DMS53 (cell line): Measurements from ENCODE around the gene CREB5.

Experiments used
- DNase-seq: peaks from one replicate; lab custom pipeline; 2025; lab: John Stamatoyannopoulos, UW

The CREB5 gene

GRCh38 chr7:28747854-28748253, 335.5 kb downstream of the CREB5 start:
- DNase-seq: no peak

DNA sequence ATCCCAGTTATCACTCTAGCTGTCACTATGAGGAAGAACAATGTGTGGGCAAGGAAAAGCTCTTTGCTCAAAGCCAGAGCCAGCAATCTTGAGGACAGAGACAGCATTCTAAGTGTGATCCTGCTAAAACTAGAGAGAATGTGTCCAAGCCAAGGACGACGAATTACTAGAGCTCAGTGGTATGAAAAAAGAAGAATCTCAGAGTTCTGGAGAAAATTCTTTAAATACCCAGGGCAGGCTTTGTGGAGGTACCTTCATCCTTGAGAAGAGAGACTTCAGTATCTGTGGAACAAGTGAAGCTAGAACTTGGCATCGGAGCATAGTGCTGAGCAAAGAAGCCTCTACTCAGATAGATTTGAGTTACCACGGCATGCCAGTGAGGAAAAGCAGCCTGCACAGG, 336.0 kb downstream of the CREB5 start:
- no peak for DNase-seq

- peak; percentile 35 for DNase-seq
These were observed 336.7 kb downstream of the CREB5 start for GRCh38 chr7:28748933-28749584.

DNA sequence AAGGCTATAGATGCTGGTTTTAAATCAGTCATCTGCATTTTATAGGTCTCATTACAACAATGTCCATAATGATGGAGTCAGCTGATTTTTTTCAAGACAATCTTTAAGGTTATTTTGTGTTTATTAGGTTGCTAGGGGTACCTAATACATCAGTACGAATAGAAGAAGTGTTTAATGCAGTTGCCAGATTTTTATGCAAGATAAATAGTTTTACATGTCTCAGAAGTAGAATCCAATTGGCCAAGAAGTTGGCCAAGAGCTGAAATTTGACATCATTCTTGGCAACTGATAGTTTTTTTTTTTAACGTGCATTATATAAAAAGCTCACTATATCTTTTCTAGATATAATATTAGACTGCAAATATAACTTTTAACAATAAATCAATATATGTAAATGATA, 337.3 kb downstream of the CREB5 start:
- no peak for DNase-seq

GRCh38 chr7:28750981-28751380, 338.7 kb downstream of the CREB5 start:
- DNase-seq: no peak

GRCh38 chr7:28753613-28754012, 341.3 kb downstream of the CREB5 start:
- no peak for DNase-seq

- peak; percentile 39 for DNase-seq
These were observed 341.7 kb downstream of the CREB5 start for GRCh38 chr7:28754027-28754426.

GRCh38 chr7:28754447-28754846, 342.1 kb downstream of the CREB5 start:
- no peak for DNase-seq

GRCh38 chr7:28755255-28755654, 342.9 kb downstream of the CREB5 start:
- no peak for DNase-seq

DNA sequence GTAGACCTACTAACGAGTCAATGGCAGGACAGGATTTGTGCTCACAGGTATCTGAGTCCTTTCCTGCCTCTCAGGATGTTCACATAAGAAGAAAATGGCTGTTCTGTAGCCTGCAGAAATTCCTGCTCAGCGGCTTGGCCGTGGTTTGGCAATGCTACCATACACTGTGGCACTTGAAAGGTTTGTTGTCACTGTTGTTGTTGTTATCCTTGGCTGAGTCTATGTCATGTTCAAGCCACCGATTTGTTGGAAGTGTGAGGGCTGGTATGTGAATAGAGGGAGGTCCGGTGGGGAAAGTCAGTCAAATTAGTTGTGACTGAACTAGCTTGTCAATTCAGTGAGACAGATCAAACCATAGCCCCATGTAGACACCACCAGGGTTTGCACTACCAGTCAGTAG, 345.9 kb downstream of the CREB5 start:
- DNase-seq: no peak

GRCh38 chr7:28759475-28759971, 347.2 kb downstream of the CREB5 start:
- DNase-seq: no peak

DNA sequence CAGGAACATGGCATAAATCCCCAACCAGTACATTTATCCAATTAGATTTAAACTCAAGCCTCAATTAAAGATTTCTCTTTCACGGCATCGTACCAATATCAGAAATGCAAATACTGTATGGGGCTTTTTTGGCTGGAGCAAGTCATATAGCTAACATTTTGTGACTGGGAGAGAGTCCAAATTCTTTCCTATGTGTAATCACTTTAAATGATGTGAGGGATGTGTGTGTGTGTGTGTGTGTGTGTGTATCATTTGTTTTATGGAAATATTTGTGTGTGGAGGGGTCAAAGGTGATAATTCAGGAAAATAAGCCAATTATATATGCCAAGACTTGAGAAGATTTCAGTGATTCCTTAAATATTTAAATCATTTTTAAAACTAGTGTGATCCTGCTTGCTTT, 349.2 kb downstream of the CREB5 start:
- DNase-seq: no peak

- no peak for DNase-seq
These were observed 350.3 kb downstream of the CREB5 start for GRCh38 chr7:28762651-28763050.

GRCh38 chr7:28766359-28766758, 354.0 kb downstream of the CREB5 start:
- DNase-seq: no peak

GRCh38 chr7:28767356-28767755, 355.0 kb downstream of the CREB5 start:
- DNase-seq: no peak

DNA sequence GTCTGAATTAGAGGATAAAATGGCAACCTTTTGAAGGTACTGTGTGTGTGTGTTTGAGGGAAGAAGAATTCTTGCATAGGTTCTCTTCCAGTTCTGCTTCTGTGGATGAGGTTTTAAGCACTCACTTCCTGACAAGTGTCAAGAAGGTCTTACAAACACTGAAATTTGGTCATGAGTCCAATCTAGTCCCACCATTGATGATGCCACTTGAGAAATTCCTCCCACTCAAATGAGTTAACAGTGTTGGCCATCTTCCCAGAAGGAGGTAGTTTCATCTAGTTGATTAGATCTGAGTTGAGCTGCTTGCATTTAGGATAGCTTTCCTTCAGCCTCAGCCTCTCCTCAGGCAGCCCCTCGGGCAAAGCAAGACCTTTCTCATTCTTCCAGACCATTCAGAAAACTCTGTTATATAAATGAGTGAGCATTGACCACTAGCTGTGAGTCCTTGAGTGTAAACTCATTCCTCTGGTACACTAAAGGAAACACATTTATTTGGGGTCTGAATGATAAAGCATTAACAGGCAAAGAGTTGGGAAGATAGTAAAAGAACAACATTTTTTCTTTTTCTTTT, 356.3 kb downstream of the CREB5 start:
- DNase-seq: no peak

DNA sequence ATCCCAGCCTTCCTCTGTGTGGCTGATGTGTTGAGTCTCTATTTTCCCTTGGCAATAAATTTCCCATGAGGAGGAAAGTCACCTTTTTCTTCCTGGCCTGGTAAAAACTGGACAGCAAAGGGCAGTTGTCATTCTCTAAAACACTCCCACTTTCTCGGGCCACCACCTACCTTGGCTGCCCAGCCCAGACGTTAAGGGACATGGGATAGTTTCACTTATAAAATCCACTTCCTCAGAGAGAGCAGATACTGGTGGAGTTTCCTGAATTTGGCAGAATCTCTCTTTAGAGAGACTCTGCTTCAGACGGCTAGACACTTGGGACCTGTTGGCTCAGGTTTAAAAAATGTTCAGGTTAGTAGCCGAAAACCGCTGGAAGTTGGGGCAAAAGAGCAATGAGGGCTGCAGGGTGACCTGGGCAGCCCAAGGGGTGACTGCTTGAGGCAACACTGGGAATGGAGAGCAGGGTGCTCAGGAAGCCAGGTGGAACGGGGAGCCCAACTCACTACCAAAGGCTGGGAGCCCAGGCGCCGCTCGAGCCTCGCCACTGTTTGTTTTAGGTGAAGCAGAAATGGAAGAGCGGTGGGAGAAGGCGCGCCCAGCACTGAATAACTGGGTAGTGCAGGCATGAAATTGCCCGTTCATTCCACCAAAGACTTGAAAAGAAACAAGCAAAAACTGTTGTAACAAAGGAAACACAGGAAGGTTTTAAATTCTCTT, 359.7 kb downstream of the CREB5 start:
- DNase-seq: peak; percentile 28

DNA sequence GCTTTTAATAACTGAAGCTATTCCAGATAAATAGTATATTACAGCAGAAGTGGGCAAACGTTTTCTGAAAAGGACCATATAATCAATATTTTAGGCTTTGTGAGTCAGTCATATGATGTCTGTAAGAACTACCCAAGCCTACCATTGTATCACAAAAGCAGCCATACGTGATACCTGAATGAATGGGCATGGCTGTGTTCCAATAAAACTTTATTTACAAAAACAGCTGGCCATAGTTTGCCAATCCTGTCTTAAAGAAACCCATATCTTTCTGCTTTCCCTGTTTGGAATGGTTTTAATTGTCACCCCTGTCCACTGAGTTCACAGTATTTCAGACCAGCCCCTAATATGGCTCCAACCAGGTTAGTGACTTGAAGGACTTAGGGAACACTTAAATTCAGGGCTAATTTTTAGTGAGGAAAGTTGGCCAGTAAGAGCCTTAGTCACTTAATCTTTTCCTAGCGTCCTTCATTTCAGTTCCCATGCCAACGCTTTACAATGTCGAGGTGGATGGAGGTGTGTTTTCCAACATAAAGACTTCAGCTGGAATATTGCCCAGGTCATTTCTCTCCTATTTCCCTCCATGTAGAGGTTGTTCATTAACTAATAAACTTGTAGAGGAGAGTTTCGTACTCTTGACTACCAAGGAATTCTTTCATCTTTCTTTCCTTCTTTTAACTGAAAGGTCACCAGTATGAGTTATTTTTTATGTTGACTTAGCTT, 361.3 kb downstream of the CREB5 start:
- peak; percentile 94 for DNase-seq

GRCh38 chr7:28774261-28774988, 362.1 kb downstream of the CREB5 start:
- DNase-seq: peak; percentile 92

GRCh38 chr7:28776463-28777157, 364.3 kb downstream of the CREB5 start:
- no peak for DNase-seq

- DNase-seq: no peak
These were observed 366.5 kb downstream of the CREB5 start for GRCh38 chr7:28778786-28779185.
